GM19035 (cell line): ENCODE data around the gene TLR9.
"Not testable (repeated sequence)": the region's sequence is repeated elsewhere in the genome, so short reads cannot be mapped to it uniquely, and the experiment has no call there.

ENCODE experiments used
- ATAC-seq: cut with Tn5 transposase; IDR thresholded peaks from one replicate; pipeline ENCODE4 v1.9.1; 2021; ENCODE audit not compliant: unreplicated experiment

TLR9 gene

DNA sequence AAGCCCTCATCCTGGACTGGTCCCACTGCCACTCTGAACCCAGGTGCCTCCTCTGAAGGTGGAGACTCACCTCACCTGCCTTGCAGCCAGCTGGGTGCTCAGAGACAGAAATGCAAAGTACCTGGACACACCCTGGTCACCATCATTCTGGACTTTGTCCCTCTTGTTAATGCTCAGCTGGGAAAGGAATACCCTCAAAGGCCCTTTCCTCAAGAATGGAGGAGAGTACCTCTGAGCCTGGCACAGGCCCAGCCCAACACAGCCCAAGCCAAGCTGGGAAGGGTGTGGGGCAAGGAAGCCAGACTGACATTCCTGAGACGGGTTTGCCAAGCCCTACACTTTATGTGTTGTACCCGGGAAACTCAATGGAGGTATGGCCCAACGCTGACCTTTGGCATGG is 28.5 kb downstream of the TLR9 start:
- no peak for ATAC-seq

- ATAC-seq = no peak
Observed at GRCh38 chr3:52195823-52196331, 29.6 kb downstream of the TLR9 start.

GRCh38 chr3:52195291-52195597 is 30.2 kb downstream of the TLR9 start:
- no peak for ATAC-seq

- no peak for ATAC-seq
Observed at GRCh38 chr3:52194485-52195290, 30.8 kb downstream of the TLR9 start.

GRCh38 chr3:52193065-52193464 is 32.4 kb downstream of the TLR9 start:
- ATAC-seq = no peak

- no peak for ATAC-seq
Observed at GRCh38 chr3:52191663-52192062, 33.8 kb downstream of the TLR9 start.

DNA sequence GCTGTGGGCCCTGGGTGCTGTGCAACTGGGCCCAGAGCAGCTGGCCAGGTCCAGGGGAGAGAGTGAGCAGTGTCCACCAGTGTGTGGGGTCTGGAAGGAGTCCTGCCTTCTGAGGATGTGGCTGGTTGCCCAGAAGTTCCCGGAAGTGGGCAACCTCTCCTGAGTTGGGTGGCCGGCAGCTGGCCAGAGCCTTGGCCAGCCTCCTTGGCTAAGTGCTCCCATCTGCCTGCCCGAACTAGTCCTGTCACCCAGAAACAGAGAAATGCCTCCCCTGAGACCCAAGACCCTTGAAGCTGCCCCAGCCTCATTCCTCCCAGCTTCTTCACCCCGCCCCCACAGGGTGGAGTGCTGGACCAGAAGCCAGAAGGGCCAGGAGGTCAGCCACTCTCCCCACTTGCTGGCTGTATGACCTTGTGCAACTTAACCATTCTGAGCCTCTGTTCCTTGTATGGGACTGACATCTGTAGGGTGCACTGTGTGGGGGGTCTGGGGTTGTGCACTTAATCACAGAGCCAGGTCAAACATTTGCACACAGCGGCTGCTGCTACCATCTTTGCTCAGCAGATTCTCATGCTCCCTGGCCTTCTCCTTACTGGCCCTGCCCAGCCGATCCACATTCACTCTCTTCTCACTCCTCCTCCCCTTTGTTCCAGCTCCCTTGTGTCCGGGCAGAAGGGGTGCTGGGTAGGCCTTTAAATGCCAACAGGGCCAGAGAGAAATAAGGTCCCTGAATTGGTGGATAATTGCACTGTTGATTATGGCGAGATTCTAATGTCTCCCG is 35.0 kb downstream of the TLR9 start:
- no peak for ATAC-seq

GRCh38 chr3:52188556-52188955 is 36.9 kb downstream of the TLR9 start:
- no peak for ATAC-seq

DNA sequence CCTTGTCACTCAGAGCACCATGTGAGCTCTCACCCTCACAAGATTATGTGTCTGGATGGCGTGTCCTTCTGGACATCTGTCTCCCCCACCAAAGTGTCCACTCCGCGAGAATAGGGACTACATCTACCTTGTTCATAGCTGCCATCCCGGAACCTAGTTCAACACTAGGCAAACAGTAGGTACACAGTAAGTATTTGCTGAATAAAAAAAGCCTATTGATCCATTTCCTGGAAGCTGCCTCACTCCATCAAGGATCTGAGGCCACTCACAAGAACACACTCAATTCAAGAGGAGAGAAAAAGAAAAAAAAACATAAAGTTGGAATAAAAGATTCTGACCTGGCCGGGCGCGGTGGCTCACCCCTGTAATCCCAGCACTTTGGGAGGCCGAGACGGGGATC is 38.7 kb downstream of the TLR9 start:
- no peak for ATAC-seq

DNA sequence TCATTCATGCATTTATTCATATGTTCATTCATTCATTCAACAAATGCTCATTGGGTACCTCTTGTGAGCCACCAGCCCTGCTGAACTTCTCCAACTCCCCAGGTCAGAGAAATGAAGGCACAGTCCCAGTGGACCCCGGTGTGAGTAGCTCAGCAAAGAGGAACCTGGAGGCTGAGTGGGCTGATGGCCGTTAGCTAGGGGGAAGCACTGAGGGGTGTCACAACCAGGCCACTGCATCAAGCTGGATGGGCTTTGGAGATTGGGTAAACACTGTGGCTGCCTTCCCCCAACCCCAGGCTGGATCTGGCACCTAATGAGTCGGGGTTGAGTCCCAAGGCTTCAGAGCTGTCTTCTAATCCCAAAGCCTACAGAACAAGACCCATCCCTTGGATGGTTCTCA is 39.6 kb downstream of the TLR9 start:
- no peak for ATAC-seq

DNA sequence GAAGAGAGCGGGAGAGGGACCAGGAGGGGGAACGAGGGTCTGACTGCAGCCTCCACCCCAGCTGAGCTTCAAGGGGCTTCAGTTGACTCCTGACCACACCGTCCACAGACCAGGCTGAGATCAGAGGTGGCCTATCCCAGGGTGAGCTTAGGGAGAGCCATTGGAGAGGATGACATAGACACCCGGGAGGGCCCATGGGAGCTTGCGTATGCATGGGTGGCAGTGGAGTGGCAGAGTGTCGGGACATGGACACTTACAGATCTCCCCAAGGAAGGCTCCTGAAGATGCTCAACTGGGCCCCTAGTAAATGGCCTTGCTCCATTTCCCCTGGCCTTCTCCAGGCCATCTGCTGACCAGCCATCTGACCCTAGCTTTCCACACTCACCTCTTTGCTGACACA is 40.1 kb downstream of the TLR9 start:
- no peak for ATAC-seq

DNA sequence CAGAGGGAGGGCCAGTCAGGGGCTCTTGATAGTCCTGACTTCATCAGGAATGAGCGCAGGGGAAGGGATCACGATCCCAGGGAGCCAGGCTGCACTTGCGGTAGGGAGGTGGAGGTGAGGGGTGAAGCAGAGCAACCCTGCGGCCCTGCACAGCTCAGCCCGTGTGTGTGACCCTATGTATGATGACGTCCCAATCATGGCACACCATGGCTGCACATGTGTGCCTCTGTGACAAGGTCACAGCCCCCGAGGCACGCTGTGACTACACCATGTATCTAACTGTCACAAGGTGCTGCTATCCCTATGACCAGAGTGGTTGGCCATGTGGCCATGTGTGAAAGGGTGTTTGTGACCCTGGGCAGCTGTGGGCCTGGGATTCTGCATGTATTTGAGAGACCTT is 40.8 kb downstream of the TLR9 start:
- no peak for ATAC-seq

GRCh38 chr3:52183786-52184445 is 41.5 kb downstream of the TLR9 start:
- ATAC-seq = no peak

DNA sequence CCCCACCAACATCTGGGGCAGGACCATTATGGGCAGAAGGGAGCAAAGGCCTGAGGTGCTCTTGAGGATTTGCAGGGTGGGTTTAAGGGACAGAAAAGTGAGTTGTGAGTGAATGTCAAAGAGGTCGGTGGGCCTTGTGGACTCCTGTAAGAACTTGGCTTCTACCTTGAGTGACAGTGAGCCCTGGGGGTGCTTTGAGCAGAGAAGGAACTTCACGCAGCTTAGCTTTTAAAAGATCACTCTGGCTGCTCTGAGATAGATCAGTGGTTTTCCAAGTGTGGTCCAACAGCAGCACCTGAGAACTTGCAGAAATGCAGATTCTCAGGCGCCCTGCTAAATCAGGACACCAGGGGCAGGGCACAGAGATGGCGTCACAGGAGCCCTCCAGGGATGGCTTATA is 42.8 kb downstream of the TLR9 start:
- no peak for ATAC-seq

DNA sequence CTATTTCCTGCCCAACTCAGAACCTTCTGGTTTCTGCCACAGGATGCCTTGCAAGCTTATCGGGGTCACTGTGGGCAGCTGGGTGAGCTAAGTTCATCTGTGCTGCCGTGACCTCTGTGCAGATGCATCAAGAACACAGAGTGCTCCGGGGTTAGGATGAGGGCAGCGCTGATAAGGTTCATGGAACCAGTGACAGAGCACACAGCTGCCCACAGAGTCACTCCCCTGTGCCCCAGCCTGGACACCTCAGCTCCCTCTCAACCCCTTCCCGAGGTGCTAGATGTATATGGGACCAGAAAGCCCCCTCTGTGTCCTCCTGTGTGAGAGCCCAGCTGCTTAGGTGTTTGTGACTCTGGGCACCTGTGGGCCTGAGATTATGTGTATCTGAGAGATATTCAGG is 43.2 kb downstream of the TLR9 start:
- ATAC-seq = no peak

DNA sequence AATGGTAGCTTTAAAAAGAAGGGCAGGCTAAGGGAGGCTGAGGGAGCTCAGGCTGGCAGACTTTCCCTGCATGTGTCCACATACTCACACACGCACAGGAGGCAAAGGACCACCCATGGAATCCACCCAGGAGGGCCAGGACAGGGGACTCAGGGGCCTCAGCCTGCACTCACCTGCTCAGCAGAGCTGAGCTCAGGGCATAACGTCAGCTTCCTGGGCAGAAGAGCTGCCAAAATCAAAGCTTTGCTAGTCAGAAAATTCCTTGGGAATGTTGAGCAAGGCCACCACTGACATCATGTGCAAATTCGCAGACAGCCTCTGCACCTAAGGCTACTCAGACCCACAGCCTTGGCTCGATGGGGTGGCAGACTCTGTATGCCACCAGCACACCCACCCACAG is 43.9 kb downstream of the TLR9 start:
- no peak for ATAC-seq

- no peak for ATAC-seq
Observed at GRCh38 chr3:52178537-52178936, 46.9 kb downstream of the TLR9 start.

DNA sequence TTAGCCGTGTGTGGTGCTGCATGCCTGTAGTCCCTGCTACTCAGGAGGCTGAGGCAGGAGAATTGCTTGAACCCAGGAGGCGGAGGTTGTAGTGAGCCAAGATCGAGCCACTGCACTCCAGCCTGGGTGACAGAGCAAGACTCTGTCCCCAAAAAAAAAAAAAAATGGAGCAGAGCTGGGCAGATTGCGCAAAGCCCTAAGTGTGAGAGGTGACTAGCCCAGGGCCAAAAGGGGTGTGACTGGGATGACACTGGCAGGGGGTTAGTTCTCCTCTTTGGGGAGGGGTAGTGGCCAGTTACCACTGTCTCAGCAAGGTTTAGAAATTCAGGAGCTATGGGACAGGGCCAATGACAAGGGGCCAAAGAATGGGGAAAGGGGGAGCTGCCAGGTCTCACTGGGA is 47.3 kb downstream of the TLR9 start:
- ATAC-seq = not testable (repeated sequence)

DNA sequence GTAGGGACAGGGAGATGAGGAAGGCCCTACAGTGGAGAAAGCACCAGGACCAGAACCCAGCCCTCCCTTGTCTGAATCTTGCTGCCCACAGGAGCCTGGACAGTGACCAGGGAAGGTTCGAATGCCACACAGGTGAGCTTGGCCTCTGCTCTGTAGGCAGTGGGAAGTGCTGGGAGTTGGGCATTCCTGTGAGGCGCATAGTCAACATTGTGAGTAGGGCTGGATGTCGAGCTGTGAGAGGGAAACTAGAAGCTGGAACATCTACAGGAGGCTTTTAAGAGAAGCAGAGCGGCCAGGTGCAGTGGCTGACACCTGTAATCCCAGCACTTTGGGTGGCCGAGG is 47.8 kb downstream of the TLR9 start:
- no peak for ATAC-seq

GRCh38 chr3:52176951-52177700 is 48.3 kb downstream of the TLR9 start:
- no peak for ATAC-seq

DNA sequence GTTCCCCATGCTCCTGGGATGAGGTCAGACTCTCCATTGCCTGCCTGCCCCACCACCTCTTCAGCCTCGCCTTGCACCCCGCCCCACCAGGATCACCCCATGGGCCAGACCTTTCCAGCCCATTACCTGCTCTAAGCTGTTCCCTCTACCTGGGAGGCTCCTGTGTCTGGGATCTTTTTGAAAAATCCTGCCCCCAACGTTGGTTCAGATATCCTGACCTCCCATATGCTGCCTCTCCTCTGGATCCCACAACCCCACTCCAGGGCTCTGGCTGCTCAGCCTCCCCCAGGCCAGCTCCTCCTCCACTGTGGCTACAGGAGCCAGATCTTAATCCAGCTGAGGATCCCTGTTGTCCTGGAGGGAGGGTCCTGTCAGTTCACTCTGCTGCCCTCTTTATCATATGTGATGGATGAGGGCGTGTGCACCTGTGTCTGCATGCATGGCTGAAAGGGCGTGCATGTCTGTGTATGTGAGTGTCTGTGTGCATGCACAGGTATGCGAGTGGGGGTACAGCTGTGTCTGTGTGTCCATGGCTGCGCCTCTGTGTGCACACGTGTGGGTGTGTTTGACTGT is 49.2 kb downstream of the TLR9 start:
- ATAC-seq = no peak
